ENCODE measurements around the gene HSPH1. TPM values are rescaled to one million over a fixed set of nuclear protein-coding genes. Genes with fewer than 3 reads are reported as not detected.

The HSPH1 gene
- polyA plus RNA-seq, 1 experiment: 88.6 TPM

GRCh38 chr13:31174018-31174417 is 12.3 kb upstream of the HSPH1 start:
- Histone ChIP-seq H3K9me3 (ENCODE audit: control insufficient read depth, insufficient read depth, low read length) (no peaks in the 10 kb centered on the region; the same call in 1 of the 2 replicates), H3K27me3 (ENCODE audit: control insufficient read depth, insufficient read depth, low read length) (no peaks in the 10 kb centered on the region), H3K4me3 (ENCODE audit: low read depth, low read length) (no peak overlapping the region), H3K27ac (ENCODE audit: low read depth, low read length) (no peak overlapping the region)
- peak; percentile 51 for DNase-seq (ENCODE audit: low read depth, low spot score)
- peak; percentile 49; the same call in 1 of the 2 replicates for TF ChIP-seq CTCF (IDR thresholded peaks at IDR 0.05; ENCODE audit: low read depth, low read length)
- POLR2A ChIA-PET: no interaction called here
- CTCF ChIA-PET: interaction anchor here (0.6 to 4.2 kb wide), 19 partner anchors 12 to 625 kb away, joined by 3 to 55 read pairs (median 4); partner anchors contain the start of gene B3GLCT

DNA sequence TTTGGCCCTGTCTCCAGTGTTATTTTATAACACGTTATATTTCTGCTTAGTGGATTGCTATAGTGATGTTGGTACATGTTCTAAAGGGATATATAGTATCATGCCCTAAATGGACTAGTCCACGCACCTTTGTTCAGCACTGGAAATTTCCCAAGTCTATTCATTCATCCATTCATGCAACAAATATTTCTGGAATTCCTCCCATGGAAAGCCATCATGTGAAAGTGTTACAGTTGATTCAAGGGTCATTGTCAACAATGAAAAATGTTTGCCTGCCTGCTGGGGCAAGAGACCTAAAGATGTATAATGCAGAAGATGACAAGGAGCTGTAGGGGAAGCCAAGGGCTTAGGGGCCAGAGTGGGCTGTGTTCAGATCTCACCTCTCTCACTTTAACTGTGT is 10.8 kb upstream of the HSPH1 start:
- peak; percentile 49 for DNase-seq (ENCODE audit: low read depth, low spot score)
- CTCF ChIA-PET: interaction anchor here (0.9 to 4.2 kb wide), 9 partner anchors 13 to 569 kb away, joined by 3 to 55 read pairs (median 10); partner anchors contain the start of gene B3GLCT

GRCh38 chr13:31172001-31172400 is 10.3 kb upstream of the HSPH1 start:
- no peak overlapping the region for H3K27ac ChIP-seq (ENCODE audit: low read depth, low read length)
- POLR2A ChIA-PET: no interaction called here

More for the DNA sequence above, 10.8 kb upstream of the HSPH1 start:
- Histone ChIP-seq H3K9me3 (ENCODE audit: control insufficient read depth, insufficient read depth, low read length) (no peaks in the 10 kb centered on the region), H3K4me3 (ENCODE audit: low read depth, low read length) (no peak overlapping the region), H3K27ac (ENCODE audit: low read depth, low read length) (no peak overlapping the region), H3K27me3 (ENCODE audit: control insufficient read depth, insufficient read depth, low read length) (no peaks in the 10 kb centered on the region)
- TF ChIP-seq CTCF (IDR thresholded peaks at IDR 0.05; ENCODE audit: low read depth, low read length): no peak
- POLR2A ChIA-PET: interaction anchor here (0.5 kb wide), 1 partner anchor 10 kb away, joined by 3 read pairs; no protein-coding TSS in a partner anchor

GRCh38 chr13:31168736-31169135 is 7.0 kb upstream of the HSPH1 start:
- no peak overlapping the region for H3K27ac ChIP-seq (ENCODE audit: low read depth, low read length)
- POLR2A ChIA-PET: no interaction called here
- no peaks in the 10 kb centered on the region for H3K27me3 ChIP-seq (ENCODE audit: control insufficient read depth, insufficient read depth, low read length)
- no peak overlapping the region for H3K4me3 ChIP-seq (ENCODE audit: low read depth, low read length)
- H3K9me3 ChIP-seq (ENCODE audit: control insufficient read depth, insufficient read depth, low read length): no peaks in the 10 kb centered on the region
- no peak for DNase-seq (ENCODE audit: low read depth, low spot score)
- TF ChIP-seq CTCF (IDR thresholded peaks at IDR 0.05; ENCODE audit: low read depth, low read length): no peak
- CTCF ChIA-PET: interaction anchor here (0.9 to 2.0 kb wide), 2 partner anchors 124 to 256 kb away, joined by 3 to 5 read pairs; no protein-coding TSS in a partner anchor

More at GRCh38 chr13:31172001-31172400, 10.3 kb upstream of the HSPH1 start:
- Histone ChIP-seq H3K4me3 (ENCODE audit: low read depth, low read length) (no peak overlapping the region), H3K9me3 (ENCODE audit: control insufficient read depth, insufficient read depth, low read length) (no peaks in the 10 kb centered on the region), H3K27me3 (ENCODE audit: control insufficient read depth, insufficient read depth, low read length) (no peaks in the 10 kb centered on the region)
- no peak for DNase-seq (ENCODE audit: low read depth, low spot score)
- TF ChIP-seq CTCF (IDR thresholded peaks at IDR 0.05; ENCODE audit: low read depth, low read length): no peak
- CTCF ChIA-PET: interaction anchor here (0.9 kb wide), 1 partner anchor 253 kb away, joined by 4 read pairs; no protein-coding TSS in a partner anchor

DNA sequence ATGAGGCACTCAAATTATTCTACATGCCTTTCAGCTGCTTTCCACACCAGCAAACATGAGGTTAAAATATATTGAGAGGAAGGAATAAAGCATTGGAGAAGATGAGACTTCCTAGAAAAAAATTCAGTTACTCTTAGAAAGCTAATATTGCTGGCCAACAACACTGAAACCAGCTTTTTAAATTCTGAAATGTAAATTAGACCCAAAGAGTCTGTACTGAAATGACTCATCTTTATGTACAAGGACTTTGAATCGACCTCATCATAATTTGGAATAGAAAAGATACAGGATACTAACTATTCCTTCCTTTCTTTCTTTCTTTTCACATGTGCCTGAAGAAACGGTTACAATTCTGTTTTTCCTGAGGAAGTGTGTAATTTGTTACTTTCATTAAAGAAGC is 6.5 kb upstream of the HSPH1 start:
- no peak for DNase-seq (ENCODE audit: low read depth, low spot score)
- POLR2A ChIA-PET: no interaction called here
- Histone ChIP-seq H3K27ac (ENCODE audit: low read depth, low read length) (no peak overlapping the region), H3K27me3 (ENCODE audit: control insufficient read depth, insufficient read depth, low read length) (no peaks in the 10 kb centered on the region), H3K4me3 (ENCODE audit: low read depth, low read length) (no peak overlapping the region), H3K9me3 (ENCODE audit: control insufficient read depth, insufficient read depth, low read length) (no peaks in the 10 kb centered on the region)
- CTCF ChIA-PET: interaction anchor here (0.9 to 2.0 kb wide), 2 partner anchors 124 to 256 kb away, joined by 3 to 5 read pairs; no protein-coding TSS in a partner anchor
- no peak for TF ChIP-seq CTCF (IDR thresholded peaks at IDR 0.05; ENCODE audit: low read depth, low read length)

Measured in AG04450 (cell line).